Stimulated activated CD4-positive, alpha-beta T cell treated with anti-CD3 and anti-CD28 coated beads, Interleukin-12 subunit alpha, Interleukin-12 subunit beta, amount 100 ng/mL, for 24 hours (primary cell): ENCODE data around the gene ZNF672.
"Not testable (repeated sequence)": the region's sequence is repeated elsewhere in the genome, so short reads cannot be mapped to it uniquely, and the experiment has no call there.

Experiments
- DNase-seq, 2 experiments: peaks; one replicate each; pipeline ENCODE4 v3.0.0-alpha.2; 2020; ENCODE audit warnings: low read depth in 2 of 2

ZNF672 gene

GRCh38 chr1:248853663-248854375 lies 15.8 kb downstream of the ZNF672 start:
- DNase-seq = no peak

GRCh38 chr1:248855580-248855979 lies 17.6 kb downstream of the ZNF672 start:
- DNase-seq = no peak

GRCh38 chr1:248856176-248856575 lies 18.2 kb downstream of the ZNF672 start:
- no peak for DNase-seq

GRCh38 chr1:248857201-248857600 lies 19.2 kb downstream of the ZNF672 start:
- no peak for DNase-seq

GRCh38 chr1:248857749-248858095 lies 19.7 kb downstream of the ZNF672 start:
- DNase-seq = no peak

- no peak for DNase-seq
Observed at GRCh38 chr1:248858096-248858890, 20.3 kb downstream of the ZNF672 start.

- peak; percentile 94 for DNase-seq
Observed at GRCh38 chr1:248858891-248859889, 21.2 kb downstream of the ZNF672 start, which contains the start of gene ZNF692. Gene ZNF692, minus strand, starts transcription at chr1:248859085. Its CDS starts 776 bp downstream, at chr1:248858309.

- DNase-seq = no peak
Observed at GRCh38 chr1:248860007-248860406, 22.0 kb downstream of the ZNF672 start.

- DNase-seq = no peak
Observed at GRCh38 chr1:248861616-248862015, 23.6 kb downstream of the ZNF672 start.

- no peak for DNase-seq
Observed at GRCh38 chr1:248862695-248862997, 24.6 kb downstream of the ZNF672 start.

- peak; percentile 62 to 83 for DNase-seq
Observed at GRCh38 chr1:248862998-248863881, 25.2 kb downstream of the ZNF672 start.

- no peak for DNase-seq
Observed at GRCh38 chr1:248871837-248872401, 33.9 kb downstream of the ZNF672 start.

- DNase-seq = peak; percentile 34 to 56
Observed at GRCh38 chr1:248872752-248873408, 34.9 kb downstream of the ZNF672 start.

- peak; percentile 95 to 98 for DNase-seq
Observed at GRCh38 chr1:248873409-248873992, 35.5 kb downstream of the ZNF672 start.

- DNase-seq = peak; percentile 83 to 84
Observed at GRCh38 chr1:248873993-248874533, 36.0 kb downstream of the ZNF672 start.

GRCh38 chr1:248881261-248881660 lies 43.2 kb downstream of the ZNF672 start:
- DNase-seq = no peak

- not testable (repeated sequence) for DNase-seq
Observed at GRCh38 chr1:248882427-248882826, 44.4 kb downstream of the ZNF672 start.

- DNase-seq = no peak
Observed at GRCh38 chr1:248884632-248885295, 46.7 kb downstream of the ZNF672 start.

- no peak for DNase-seq
Observed at GRCh38 chr1:248885646-248886045, 47.6 kb downstream of the ZNF672 start.
